Hepatocyte (in vitro differentiated cells): Measurements from ENCODE around the gene PHEX.

Experiments used
- EZH2 ChIP-seq: fragments of 200-600 bp; sonication (generic); IDR thresholded peaks from 2 replicates; pipeline ENCODE4 v1.6.1; 2016; ENCODE audit warnings: antibody characterized with exemption, mild to moderate bottlenecking, borderline replicate concordance
- TF ChIP-seq, protein P1 (sequence below): fragments of 200-600 bp; sonication (generic); IDR thresholded peaks from 2 replicates; pipeline ENCODE4 v1.5.1; 2016; ENCODE audit warnings: antibody characterized with exemption, mild to moderate bottlenecking; ENCODE audit not compliant: poor library complexity

DNA sequence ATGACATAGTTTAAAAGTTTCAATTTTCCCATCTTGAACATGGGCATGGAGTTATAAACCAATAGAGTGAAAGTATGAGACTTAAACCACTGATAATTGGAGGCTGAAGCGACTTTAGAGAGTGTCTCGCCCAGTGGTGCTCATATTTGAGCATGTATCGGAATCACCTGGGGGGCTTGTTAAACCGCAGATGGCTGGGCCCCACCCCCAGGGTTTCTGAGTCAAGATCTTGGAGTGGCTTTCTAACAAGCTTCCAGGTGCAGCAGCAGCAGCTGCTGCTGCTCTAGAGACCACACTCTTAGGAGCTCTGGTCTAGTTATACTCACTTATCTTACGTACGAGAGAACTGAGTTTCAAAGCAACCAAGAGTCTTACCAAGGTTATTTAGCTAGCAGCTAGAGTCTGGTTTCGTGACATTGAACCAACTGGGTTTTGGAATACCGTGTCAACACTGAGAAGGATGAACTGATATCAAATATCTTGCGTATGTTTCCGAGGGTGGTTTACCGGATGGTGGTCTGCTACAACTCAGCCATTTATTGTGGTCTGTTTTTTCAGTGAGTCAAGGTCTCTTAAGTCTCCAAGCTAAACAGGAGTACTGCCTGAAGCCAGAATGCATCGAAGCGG is 5.9 kb downstream of the PHEX start:
- TF ChIP-seq, protein P1, sequence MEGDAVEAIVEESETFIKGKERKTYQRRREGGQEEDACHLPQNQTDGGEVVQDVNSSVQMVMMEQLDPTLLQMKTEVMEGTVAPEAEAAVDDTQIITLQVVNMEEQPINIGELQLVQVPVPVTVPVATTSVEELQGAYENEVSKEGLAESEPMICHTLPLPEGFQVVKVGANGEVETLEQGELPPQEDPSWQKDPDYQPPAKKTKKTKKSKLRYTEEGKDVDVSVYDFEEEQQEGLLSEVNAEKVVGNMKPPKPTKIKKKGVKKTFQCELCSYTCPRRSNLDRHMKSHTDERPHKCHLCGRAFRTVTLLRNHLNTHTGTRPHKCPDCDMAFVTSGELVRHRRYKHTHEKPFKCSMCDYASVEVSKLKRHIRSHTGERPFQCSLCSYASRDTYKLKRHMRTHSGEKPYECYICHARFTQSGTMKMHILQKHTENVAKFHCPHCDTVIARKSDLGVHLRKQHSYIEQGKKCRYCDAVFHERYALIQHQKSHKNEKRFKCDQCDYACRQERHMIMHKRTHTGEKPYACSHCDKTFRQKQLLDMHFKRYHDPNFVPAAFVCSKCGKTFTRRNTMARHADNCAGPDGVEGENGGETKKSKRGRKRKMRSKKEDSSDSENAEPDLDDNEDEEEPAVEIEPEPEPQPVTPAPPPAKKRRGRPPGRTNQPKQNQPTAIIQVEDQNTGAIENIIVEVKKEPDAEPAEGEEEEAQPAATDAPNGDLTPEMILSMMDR = no peak
- TF ChIP-seq EZH2 = no peak
